NB4 (cell line): Measurements from ENCODE around the gene CHST8.

Experiments used
- DNase-seq: peaks from one replicate; pipeline ENCODE4 v3.0.0; 2010; ENCODE audit warnings: low read depth
- H3K4me3 ChIP-seq: one replicate; pipeline ENCODE4 v1.5.1; 2011; ENCODE audit warnings: mild to moderate bottlenecking, low read depth, low read length, moderate library complexity
- MYC ChIP-seq: IDR thresholded peaks from 2 replicates; pipeline ENCODE4 v1.6.1; 2011; ENCODE audit warnings: low read depth, low read length
- POLR2A ChIP-seq: IDR thresholded peaks from 2 replicates; pipeline ENCODE4 v1.6.1; 2011; ENCODE audit warnings: mild to moderate bottlenecking; ENCODE audit not compliant: insufficient read length; ENCODE audit errors: extremely low read depth
- TF ChIP-seq, protein P1 (sequence below): IDR thresholded peaks from 2 replicates; pipeline ENCODE4 v1.6.1; 2011; ENCODE audit warnings: low read depth, low read length
- TF ChIP-seq, protein P2 (sequence below): IDR thresholded peaks from one replicate; pipeline ENCODE4 v1.5.1; 2012; ENCODE audit warnings: low read depth, low read length

CHST8 gene

DNA sequence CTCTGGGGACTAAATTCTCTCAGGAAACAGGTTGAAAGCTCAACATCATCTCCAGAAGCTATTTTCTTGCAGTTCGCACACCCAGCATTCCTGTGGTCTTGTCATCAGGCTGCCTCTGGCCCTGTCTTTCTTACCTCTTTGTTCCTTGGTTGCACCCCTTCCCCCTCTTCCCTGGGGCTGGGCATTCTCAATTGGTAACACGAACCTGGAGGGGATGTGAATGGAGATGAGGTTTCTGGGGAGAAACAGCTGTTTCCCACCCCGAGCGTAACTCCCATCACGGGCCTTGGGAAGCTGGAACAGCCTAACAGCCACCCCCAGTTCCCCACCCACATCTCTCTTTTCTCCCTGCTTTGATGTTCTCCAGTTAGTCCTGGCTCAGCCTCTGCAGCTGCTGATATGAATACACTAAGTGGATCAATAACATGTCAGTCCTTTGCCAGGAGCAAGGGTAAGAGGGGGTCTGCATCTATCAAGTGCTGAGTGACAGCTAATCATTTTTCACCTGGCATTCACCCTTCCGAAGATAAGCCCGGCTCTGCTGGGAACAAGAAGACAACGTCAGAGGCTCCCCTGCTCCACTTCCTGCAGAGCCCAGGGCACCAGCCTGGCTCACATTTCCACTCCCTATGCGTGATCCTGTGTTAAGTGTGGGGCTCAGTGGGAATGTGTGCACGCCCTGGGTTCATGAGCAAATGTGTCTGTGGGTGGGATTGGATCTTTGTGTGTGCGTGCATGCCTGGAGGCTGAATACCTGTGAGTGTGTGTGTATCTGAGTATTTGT is 100.9 kb downstream of the CHST8 start:
- no peak for TF ChIP-seq MYC
- TF ChIP-seq, protein P1, sequence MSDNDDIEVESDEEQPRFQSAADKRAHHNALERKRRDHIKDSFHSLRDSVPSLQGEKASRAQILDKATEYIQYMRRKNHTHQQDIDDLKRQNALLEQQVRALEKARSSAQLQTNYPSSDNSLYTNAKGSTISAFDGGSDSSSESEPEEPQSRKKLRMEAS: no peak
- no peak for TF ChIP-seq POLR2A
- TF ChIP-seq, protein P2, sequence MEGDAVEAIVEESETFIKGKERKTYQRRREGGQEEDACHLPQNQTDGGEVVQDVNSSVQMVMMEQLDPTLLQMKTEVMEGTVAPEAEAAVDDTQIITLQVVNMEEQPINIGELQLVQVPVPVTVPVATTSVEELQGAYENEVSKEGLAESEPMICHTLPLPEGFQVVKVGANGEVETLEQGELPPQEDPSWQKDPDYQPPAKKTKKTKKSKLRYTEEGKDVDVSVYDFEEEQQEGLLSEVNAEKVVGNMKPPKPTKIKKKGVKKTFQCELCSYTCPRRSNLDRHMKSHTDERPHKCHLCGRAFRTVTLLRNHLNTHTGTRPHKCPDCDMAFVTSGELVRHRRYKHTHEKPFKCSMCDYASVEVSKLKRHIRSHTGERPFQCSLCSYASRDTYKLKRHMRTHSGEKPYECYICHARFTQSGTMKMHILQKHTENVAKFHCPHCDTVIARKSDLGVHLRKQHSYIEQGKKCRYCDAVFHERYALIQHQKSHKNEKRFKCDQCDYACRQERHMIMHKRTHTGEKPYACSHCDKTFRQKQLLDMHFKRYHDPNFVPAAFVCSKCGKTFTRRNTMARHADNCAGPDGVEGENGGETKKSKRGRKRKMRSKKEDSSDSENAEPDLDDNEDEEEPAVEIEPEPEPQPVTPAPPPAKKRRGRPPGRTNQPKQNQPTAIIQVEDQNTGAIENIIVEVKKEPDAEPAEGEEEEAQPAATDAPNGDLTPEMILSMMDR: no peak
- DNase-seq: no peak
- no peak overlapping the region for H3K4me3 ChIP-seq

DNA sequence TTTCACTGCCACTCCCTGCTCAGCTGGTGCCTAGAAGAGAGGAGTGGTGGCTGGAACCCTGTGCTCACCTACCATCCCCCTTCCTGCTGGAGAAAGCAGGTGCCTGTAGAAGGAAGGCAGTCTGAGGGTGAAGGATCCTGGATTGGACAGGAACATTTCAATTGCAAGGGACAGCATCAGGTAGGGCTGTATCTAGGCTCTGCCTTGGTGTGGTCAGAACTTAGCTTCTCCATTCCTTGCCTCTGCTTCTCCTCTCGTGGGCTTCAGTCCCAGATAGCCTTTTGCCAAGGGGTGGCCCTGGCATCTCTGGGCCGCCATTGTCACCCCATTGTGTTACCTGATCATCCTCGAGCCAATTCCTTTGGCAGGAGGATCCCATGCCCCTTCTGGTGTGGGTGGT is 101.8 kb downstream of the CHST8 start:
- TF ChIP-seq, protein P2: no peak
- TF ChIP-seq MYC (no peak), POLR2A (no peak)
- TF ChIP-seq, protein P1: no peak
- no peak overlapping the region for H3K4me3 ChIP-seq
- no peak for DNase-seq

DNA sequence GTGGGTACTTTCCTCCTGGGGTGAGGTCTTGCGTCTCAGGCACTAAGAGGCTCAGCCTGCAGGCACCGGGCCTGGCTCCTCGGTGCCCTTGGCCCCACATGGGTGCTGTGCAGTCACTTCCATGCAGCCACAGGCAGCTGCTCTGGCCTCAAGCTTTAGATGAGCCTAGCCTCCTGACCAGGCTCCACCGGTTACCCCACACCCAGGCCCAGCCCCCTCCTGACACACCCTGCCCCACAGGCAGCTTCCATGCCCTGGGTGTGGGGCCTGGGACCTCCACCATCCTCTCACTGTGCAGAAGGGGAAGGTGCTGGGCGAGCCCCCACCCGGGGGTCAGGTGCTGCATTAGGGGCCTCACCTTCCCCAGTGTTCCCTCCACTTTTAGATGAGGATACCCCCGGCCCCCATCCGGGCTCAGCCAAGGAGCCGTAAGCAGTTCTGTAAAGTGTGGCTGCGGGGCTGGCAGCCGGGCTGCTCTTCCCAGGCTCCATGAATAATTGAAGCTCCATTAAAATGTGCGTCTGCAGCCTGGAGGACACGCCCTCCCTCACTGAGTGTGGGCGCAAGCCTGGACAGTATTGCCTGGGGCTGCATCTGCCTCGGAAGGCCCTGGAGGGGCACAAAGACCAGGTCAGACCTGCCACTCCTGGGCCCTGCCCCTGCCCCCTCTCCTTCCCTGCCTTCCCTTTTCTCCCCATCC is 102.4 kb downstream of the CHST8 start:
- H3K4me3 ChIP-seq: no peak overlapping the region
- no peak for DNase-seq

DNA sequence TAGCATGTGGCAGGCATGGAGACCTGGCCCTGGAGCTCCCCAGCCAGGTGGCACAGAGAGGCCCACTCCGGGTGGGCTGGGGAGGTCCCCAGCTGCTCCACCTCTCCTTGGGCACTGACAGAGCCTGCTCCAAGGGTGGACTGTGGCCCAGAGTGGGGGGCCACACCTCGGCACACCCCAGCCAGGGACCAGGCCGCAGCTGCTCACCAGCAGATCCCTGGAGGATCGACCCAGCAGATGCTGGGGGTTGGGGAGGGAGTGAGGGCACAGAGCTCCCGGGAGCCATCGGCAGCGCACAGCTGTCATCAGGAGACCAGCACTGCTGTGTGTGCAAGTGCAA is 102.9 kb downstream of the CHST8 start:
- DNase-seq: no peak
- TF ChIP-seq POLR2A: no peak
- TF ChIP-seq MYC: no peak
- TF ChIP-seq, protein P2: no peak
- TF ChIP-seq, protein P1: no peak
- H3K4me3 ChIP-seq: no peak overlapping the region

More for the DNA sequence above, 102.4 kb downstream of the CHST8 start:
- TF ChIP-seq, protein P2: no peak
- no peak for TF ChIP-seq POLR2A
- no peak for TF ChIP-seq MYC
- TF ChIP-seq, protein P1: no peak

DNA sequence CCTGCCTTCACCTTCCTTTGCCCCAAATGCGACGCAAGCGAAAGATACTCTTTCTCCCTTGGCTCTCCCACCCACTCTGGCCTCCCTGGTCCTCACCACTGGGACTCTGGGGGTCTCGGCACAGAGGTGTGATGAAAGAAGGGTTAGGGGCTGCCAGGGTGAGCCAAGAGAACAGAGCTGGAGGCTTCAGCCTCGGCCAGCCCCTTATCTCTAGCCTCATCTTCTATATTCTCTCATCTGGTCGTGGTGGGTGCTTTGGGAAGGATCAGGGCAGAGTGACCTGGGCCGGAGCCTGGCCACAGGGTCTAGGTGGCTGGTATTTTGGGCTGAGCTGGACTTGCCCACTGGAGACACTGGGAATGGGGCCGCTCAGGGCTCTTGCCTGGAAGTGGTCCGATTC is 103.8 kb downstream of the CHST8 start:
- DNase-seq: no peak
- no peak for TF ChIP-seq MYC
- TF ChIP-seq, protein P1: no peak
- TF ChIP-seq POLR2A: no peak
- TF ChIP-seq, protein P2: no peak
- no peak overlapping the region for H3K4me3 ChIP-seq
